ENCODE data around the gene GUCY1A2.

GUCY1A2 gene

DNA sequence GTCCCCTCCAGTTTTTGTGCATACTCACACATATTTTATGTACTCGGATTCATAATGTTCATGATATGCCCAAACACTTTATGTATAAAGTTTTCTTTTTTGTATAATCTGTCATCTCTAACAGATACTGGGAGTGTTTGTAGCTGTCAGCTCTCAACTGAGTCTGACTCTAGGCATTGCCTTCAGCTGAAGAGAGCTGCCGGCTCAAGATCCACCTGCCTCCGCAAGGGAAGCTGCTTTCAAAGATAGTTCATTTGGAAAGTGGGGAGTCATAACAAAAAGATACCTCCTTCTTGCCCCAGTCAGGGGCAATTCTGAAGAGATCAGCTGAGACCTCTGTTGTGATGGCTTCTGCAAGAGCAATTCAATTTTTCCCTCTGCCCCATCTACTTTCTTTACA lies 58.9 kb downstream of the GUCY1A2 start:
- TF ChIP-seq CTCF (IDR thresholded peaks at IDR 0.05; ENCODE audit: control insufficient read depth, insufficient read depth, low read depth, low read length, missing control alignments): no peak
- no peak overlapping the region for H3K4me3 ChIP-seq (ENCODE audit: control insufficient read depth, low read depth, low read length)
- no peak for DNase-seq (ENCODE audit: low read depth)

GRCh38 chr11:106958517-106959248 lies 59.6 kb downstream of the GUCY1A2 start:
- no peak for TF ChIP-seq CTCF (IDR thresholded peaks at IDR 0.05; ENCODE audit: control insufficient read depth, insufficient read depth, low read depth, low read length, missing control alignments)
- DNase-seq (ENCODE audit: low read depth): no peak
- no peak overlapping the region for H3K4me3 ChIP-seq (ENCODE audit: control insufficient read depth, low read depth, low read length)

- DNase-seq (ENCODE audit: low read depth): no peak
- no peak overlapping the region for H3K4me3 ChIP-seq (ENCODE audit: control insufficient read depth, low read depth, low read length)
- TF ChIP-seq CTCF (IDR thresholded peaks at IDR 0.05; ENCODE audit: control insufficient read depth, insufficient read depth, low read depth, low read length, missing control alignments): no peak
Observed at GRCh38 chr11:106957030-106957482, 61.2 kb downstream of the GUCY1A2 start.

- H3K4me3 ChIP-seq (ENCODE audit: control insufficient read depth, low read depth, low read length): no peak overlapping the region
- no peak for TF ChIP-seq CTCF (IDR thresholded peaks at IDR 0.05; ENCODE audit: control insufficient read depth, insufficient read depth, low read depth, low read length, missing control alignments)
- DNase-seq (ENCODE audit: low read depth): no peak
Observed at GRCh38 chr11:106950067-106950491, 68.2 kb downstream of the GUCY1A2 start.

GRCh38 chr11:106943089-106943488 lies 75.2 kb downstream of the GUCY1A2 start:
- TF ChIP-seq CTCF (IDR thresholded peaks at IDR 0.05; ENCODE audit: control insufficient read depth, insufficient read depth, low read depth, low read length, missing control alignments): no peak
- no peak for DNase-seq (ENCODE audit: low read depth)
- no peak overlapping the region for H3K4me3 ChIP-seq (ENCODE audit: control insufficient read depth, low read depth, low read length)

DNA sequence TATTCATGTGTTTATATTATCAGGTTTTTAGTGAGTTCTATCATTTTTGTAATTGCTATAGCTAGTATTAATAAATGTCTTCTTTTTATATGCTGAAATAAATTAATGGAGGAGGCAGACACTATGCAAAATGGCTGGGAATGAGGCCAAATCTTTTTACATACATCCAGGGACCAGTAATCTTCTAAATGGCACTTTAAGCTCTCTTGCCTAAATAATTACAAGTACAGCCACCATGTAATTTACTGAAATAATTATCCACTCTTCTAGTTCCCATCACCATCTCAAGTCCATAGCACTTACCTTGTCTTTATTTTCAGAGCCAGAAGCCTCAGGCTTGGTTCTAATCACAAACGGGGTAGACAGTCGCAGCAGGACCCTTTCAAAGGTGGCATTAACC lies 79.1 kb downstream of the GUCY1A2 start:
- no peak for DNase-seq (ENCODE audit: low read depth)
- no peak for TF ChIP-seq CTCF (IDR thresholded peaks at IDR 0.05; ENCODE audit: control insufficient read depth, insufficient read depth, low read depth, low read length, missing control alignments)

More for the DNA sequence above, 79.1 kb downstream of the GUCY1A2 start:
- H3K4me3 ChIP-seq (ENCODE audit: control insufficient read depth, low read depth, low read length): no peak overlapping the region

Measured in AG09309 (cell line).